Measurements from ENCODE around the gene ZNF407.

ZNF407 gene

DNA sequence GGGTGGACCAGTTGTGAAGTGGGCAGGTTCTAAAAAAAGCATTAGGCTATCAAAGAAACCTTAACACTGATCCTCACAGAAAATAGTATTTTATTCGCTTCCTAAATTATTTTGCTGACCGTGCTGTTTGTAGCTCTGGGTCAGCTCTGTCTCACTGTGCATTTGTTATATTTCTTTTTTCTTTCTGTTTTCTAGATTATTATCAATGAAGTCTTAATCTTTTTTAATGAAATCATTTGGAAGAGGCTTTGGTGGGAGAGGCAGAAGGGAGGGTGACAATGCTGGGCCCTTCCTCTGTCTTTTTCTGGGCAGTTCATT lies 397.7 kb downstream of the ZNF407 start:
- Histone ChIP-seq H4K20me1 (ENCODE audit: low read depth, low read length) (no peaks in the 10 kb centered on the region), H3K4me3 (ENCODE audit: insufficient read depth, low read length, poor library complexity, severe bottlenecking) (no peak overlapping the region), H3K79me2 (ENCODE audit: insufficient read depth, low read length) (no peaks in the 10 kb centered on the region), H2AFZ (ENCODE audit: low read depth, low read length, severe bottlenecking) (no peak overlapping the region), H3K9me3 (ENCODE audit: insufficient read depth, low read length) (no peaks in the 10 kb centered on the region), H3K36me3 (ENCODE audit: low read length) (no peaks in the 10 kb centered on the region), H3K9me2 (replicated peaks; ENCODE audit: insufficient read depth, low read length) (no peaks in the 10 kb centered on the region), H3K4me2 (ENCODE audit: low read depth, low read length, poor library complexity, severe bottlenecking) (no peak overlapping the region), H3K9ac (ENCODE audit: low read length) (no peak overlapping the region), H3K27me3 (ENCODE audit: low read length) (no peaks in the 10 kb centered on the region), H3K27ac (ENCODE audit: low read depth, low read length) (no peak overlapping the region), H3F3A (ENCODE audit: insufficient read depth) (no peaks in the 10 kb centered on the region)
- no peak for TF ChIP-seq EZH2phosphoT487 (conservative IDR thresholded peaks at IDR 0.05; ENCODE audit: low read length)
- TF ChIP-seq, protein P1, sequence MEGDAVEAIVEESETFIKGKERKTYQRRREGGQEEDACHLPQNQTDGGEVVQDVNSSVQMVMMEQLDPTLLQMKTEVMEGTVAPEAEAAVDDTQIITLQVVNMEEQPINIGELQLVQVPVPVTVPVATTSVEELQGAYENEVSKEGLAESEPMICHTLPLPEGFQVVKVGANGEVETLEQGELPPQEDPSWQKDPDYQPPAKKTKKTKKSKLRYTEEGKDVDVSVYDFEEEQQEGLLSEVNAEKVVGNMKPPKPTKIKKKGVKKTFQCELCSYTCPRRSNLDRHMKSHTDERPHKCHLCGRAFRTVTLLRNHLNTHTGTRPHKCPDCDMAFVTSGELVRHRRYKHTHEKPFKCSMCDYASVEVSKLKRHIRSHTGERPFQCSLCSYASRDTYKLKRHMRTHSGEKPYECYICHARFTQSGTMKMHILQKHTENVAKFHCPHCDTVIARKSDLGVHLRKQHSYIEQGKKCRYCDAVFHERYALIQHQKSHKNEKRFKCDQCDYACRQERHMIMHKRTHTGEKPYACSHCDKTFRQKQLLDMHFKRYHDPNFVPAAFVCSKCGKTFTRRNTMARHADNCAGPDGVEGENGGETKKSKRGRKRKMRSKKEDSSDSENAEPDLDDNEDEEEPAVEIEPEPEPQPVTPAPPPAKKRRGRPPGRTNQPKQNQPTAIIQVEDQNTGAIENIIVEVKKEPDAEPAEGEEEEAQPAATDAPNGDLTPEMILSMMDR (IDR thresholded peaks at IDR 0.05; ENCODE audit: insufficient read depth, low read length, poor library complexity, severe bottlenecking) = no peak

DNA sequence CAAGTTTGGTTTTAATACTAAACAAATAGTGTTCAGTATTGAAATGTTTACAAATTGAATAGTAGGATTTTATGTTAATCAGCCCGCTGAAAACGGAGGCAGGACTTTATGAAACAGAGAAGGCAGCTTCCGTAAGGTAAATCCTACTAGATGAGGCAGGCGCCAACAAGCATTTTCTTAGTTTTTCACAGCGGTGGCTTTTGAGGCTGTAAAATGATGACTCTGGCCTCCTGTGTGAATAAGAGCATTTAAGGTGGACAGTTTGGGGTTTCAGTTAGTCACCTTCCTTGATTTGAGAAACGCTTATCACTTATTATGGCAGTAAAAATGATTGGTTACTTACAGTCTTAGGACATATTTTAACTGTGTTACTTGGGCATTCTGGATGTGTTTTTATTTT lies 398.4 kb downstream of the ZNF407 start:
- H3K27ac ChIP-seq (ENCODE audit: low read depth, low read length) = no peak overlapping the region
- H3K9ac ChIP-seq (ENCODE audit: low read length) = no peak overlapping the region
- no peaks in the 10 kb centered on the region for H3K36me3 ChIP-seq (ENCODE audit: low read length)
- no peaks in the 10 kb centered on the region for H3F3A ChIP-seq (ENCODE audit: insufficient read depth)
- no peaks in the 10 kb centered on the region for H3K27me3 ChIP-seq (ENCODE audit: low read length)
- no peak overlapping the region for H3K4me2 ChIP-seq (ENCODE audit: low read depth, low read length, poor library complexity, severe bottlenecking)
- no peaks in the 10 kb centered on the region for H3K9me2 ChIP-seq (replicated peaks; ENCODE audit: insufficient read depth, low read length)
- no peaks in the 10 kb centered on the region for H4K20me1 ChIP-seq (ENCODE audit: low read depth, low read length)
- H3K4me3 ChIP-seq (ENCODE audit: insufficient read depth, low read length, poor library complexity, severe bottlenecking) = no peak overlapping the region
- no peaks in the 10 kb centered on the region for H3K79me2 ChIP-seq (ENCODE audit: insufficient read depth, low read length)
- TF ChIP-seq, protein P1 (IDR thresholded peaks at IDR 0.05; ENCODE audit: insufficient read depth, low read length, poor library complexity, severe bottlenecking) = no peak
- TF ChIP-seq EZH2phosphoT487 (conservative IDR thresholded peaks at IDR 0.05; ENCODE audit: low read length) = no peak
- no peak overlapping the region for H2AFZ ChIP-seq (ENCODE audit: low read depth, low read length, severe bottlenecking)
- no peaks in the 10 kb centered on the region for H3K9me3 ChIP-seq (ENCODE audit: insufficient read depth, low read length)

DNA sequence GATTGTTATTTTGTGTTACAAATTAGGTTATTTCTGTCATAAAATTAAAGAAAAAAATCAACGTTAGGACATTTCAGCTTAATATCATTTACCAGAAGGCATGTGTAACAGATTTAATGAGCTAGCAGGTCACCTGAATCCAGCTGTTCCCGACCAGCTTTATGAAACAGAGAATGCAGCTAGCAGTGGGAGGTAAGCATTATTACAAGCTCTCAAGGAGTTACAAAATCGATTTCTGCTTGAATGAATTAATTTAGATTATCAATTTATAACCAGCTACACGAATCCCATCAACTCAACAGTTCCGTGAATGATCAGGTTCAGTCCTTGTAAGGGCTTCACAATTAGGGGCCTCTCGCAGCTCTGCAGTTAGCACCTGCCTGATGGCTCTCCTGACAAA lies 399.3 kb downstream of the ZNF407 start:
- Histone ChIP-seq H3K9me3 (ENCODE audit: insufficient read depth, low read length) (no peaks in the 10 kb centered on the region), H3K36me3 (ENCODE audit: low read length) (no peaks in the 10 kb centered on the region), H3K4me3 (ENCODE audit: insufficient read depth, low read length, poor library complexity, severe bottlenecking) (no peak overlapping the region), H3K9me2 (replicated peaks; ENCODE audit: insufficient read depth, low read length) (no peaks in the 10 kb centered on the region), H3K9ac (ENCODE audit: low read length) (no peak overlapping the region), H3K27me3 (ENCODE audit: low read length) (no peaks in the 10 kb centered on the region), H3K4me2 (ENCODE audit: low read depth, low read length, poor library complexity, severe bottlenecking) (no peak overlapping the region), H3K27ac (ENCODE audit: low read depth, low read length) (no peak overlapping the region), H4K20me1 (ENCODE audit: low read depth, low read length) (no peaks in the 10 kb centered on the region), H3K79me2 (ENCODE audit: insufficient read depth, low read length) (no peaks in the 10 kb centered on the region), H3F3A (ENCODE audit: insufficient read depth) (no peaks in the 10 kb centered on the region), H2AFZ (ENCODE audit: low read depth, low read length, severe bottlenecking) (no peak overlapping the region)
- no peak for TF ChIP-seq EZH2phosphoT487 (conservative IDR thresholded peaks at IDR 0.05; ENCODE audit: low read length)

- Histone ChIP-seq H3K27me3 (ENCODE audit: low read length) (no peaks in the 10 kb centered on the region), H4K20me1 (ENCODE audit: low read depth, low read length) (no peaks in the 10 kb centered on the region), H2AFZ (ENCODE audit: low read depth, low read length, severe bottlenecking) (no peak overlapping the region), H3K4me3 (ENCODE audit: insufficient read depth, low read length, poor library complexity, severe bottlenecking) (no peak overlapping the region), H3K4me2 (ENCODE audit: low read depth, low read length, poor library complexity, severe bottlenecking) (no peak overlapping the region), H3K79me2 (ENCODE audit: insufficient read depth, low read length) (no peaks in the 10 kb centered on the region), H3K36me3 (ENCODE audit: low read length) (no peaks in the 10 kb centered on the region), H3K9me2 (replicated peaks; ENCODE audit: insufficient read depth, low read length) (no peaks in the 10 kb centered on the region), H3K9me3 (ENCODE audit: insufficient read depth, low read length) (no peaks in the 10 kb centered on the region), H3K27ac (ENCODE audit: low read depth, low read length) (no peak overlapping the region), H3K9ac (ENCODE audit: low read length) (no peak overlapping the region), H3F3A (ENCODE audit: insufficient read depth) (no peaks in the 10 kb centered on the region)
- TF ChIP-seq EZH2phosphoT487 (conservative IDR thresholded peaks at IDR 0.05; ENCODE audit: low read length) = no peak
- TF ChIP-seq, protein P1 (IDR thresholded peaks at IDR 0.05; ENCODE audit: insufficient read depth, low read length, poor library complexity, severe bottlenecking) = no peak
These were observed 403.2 kb downstream of the ZNF407 start for GRCh38 chr18:75000920-75001319.
